ENCODE measurements around the gene QPRT. TPM values are rescaled to one million over a fixed set of nuclear protein-coding genes. Genes with fewer than 3 reads are reported as not detected.
A peak's percentile ranks its signal among the peaks of the same experiment; 100 is the strongest.
"Not testable (repeated sequence)": the region's sequence is repeated elsewhere in the genome, so short reads cannot be mapped to it uniquely, and the experiment has no call there.

QPRT gene
- polyA plus RNA-seq, 4 donors = 30.2 to 286 (median 32.0) TPM

GRCh38 chr16:29745121-29745852 lies 66.3 kb downstream of the QPRT start:
- DNase-seq = no peak
- peaks cover 0 to 7% of the 10 kb centered on the region in 2 donors for H3K9me3 ChIP-seq (ENCODE audit: control insufficient read depth in 2 of 2, insufficient read depth in 1 of 2, low read depth in 1 of 2, low read length in 1 of 2)
- peak overlapping the region; percentile 3 to 61 (median 51) for H3K4me3 ChIP-seq (ENCODE audit: low read depth in 1 of 3, low read length in 3 of 3)
- WGBS, 3 donors = 62 to 87% (median 75%) methylated on average over 16 of the region's 16 CpGs
- no peak for FAIRE-seq
- no peaks in the 10 kb centered on the region for H3K36me3 ChIP-seq (ENCODE audit: control insufficient read depth in 3 of 3, insufficient read depth in 2 of 3, low read depth in 1 of 3, low read length in 3 of 3)
- H3K4me1 ChIP-seq (ENCODE audit: control insufficient read depth in 3 of 3, insufficient read depth in 2 of 3, low read depth in 1 of 3, low read length in 2 of 3) = peaks cover 0 to 14% (median 0%) of the 10 kb centered on the region in 3 donors
- peak overlapping the region in 2 of 3 donors; percentile 54 to 78 for H3K27ac ChIP-seq (ENCODE audit: low read depth in 1 of 3, low read length in 2 of 3)
- no peaks in the 10 kb centered on the region for H3K27me3 ChIP-seq (ENCODE audit: control insufficient read depth in 3 of 3, insufficient read depth in 3 of 3, low read length in 3 of 3)

DNA sequence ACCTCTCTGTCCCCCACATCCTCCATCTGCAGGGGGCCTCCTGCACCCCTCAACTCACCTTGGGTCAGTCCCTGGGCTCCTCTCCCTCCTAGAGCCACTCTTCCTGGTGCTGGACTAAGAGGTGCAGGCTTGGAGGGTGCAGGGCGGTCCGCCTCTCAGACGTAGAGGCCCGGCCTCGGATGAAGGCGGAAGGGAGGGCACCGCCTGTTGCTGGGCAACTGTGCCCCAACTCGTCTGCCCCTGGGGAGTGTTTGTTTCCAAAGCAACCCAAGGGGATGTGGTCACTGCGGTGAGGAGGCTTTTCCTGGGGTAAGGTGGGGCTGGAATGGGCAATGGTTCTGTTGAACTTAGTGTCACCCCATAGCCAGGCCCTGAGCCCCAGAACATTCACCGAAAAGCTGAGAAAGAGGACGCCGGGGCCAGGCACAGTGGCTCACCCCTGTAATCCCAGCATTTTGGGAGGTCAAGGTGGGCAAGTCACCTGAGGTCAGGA lies 66.9 kb downstream of the QPRT start, which contains the start of gene C16orf54:
C16orf54 (minus strand) TSS at position 138 of the 493 bp plus-strand sequence. CDS start 1,039 bp downstream, outside the sequence.
- Histone ChIP-seq H3K36me3 (ENCODE audit: control insufficient read depth in 3 of 3, insufficient read depth in 2 of 3, low read depth in 1 of 3, low read length in 3 of 3) (no peaks in the 10 kb centered on the region), H3K4me3 (ENCODE audit: low read depth in 1 of 3, low read length in 3 of 3) (peak within 1 kb of the TSS; percentile 3 to 61 (median 51)), H3K27ac (ENCODE audit: low read depth in 1 of 3, low read length in 2 of 3) (peak within 1 kb of the TSS in 2 of 3 donors; percentile 54 to 78), H3K9me3 (ENCODE audit: control insufficient read depth in 2 of 2, insufficient read depth in 1 of 2, low read depth in 1 of 2, low read length in 1 of 2) (peaks cover 0 to 7% of the 10 kb centered on the region in 2 donors), H3K4me1 (ENCODE audit: control insufficient read depth in 3 of 3, insufficient read depth in 2 of 3, low read depth in 1 of 3, low read length in 2 of 3) (peaks cover 0 to 8% (median 0%) of the 10 kb centered on the region in 3 donors), H3K27me3 (ENCODE audit: control insufficient read depth in 3 of 3, insufficient read depth in 3 of 3, low read length in 3 of 3) (no peaks in the 10 kb centered on the region)
- FAIRE-seq = no peak
- DNase-seq = peak in 1 of 2 donors; percentile 61
- 63 to 78% (median 68%) methylated on average over 12 of the region's 12 CpGs for WGBS, 3 donors

- H3K4me1 ChIP-seq (ENCODE audit: control insufficient read depth in 3 of 3, insufficient read depth in 2 of 3, low read depth in 1 of 3, low read length in 2 of 3); DNase-seq; H3K27me3 ChIP-seq (ENCODE audit: control insufficient read depth in 3 of 3, insufficient read depth in 3 of 3, low read length in 3 of 3); H3K9me3 ChIP-seq (ENCODE audit: control insufficient read depth in 2 of 2, insufficient read depth in 1 of 2, low read depth in 1 of 2, low read length in 1 of 2); FAIRE-seq; H3K36me3 ChIP-seq (ENCODE audit: control insufficient read depth in 3 of 3, insufficient read depth in 2 of 3, low read depth in 1 of 3, low read length in 3 of 3); H3K4me3 ChIP-seq (ENCODE audit: low read depth in 1 of 3, low read length in 3 of 3): not testable (repeated sequence)
- H3K27ac ChIP-seq (ENCODE audit: low read depth in 1 of 3, low read length in 2 of 3) = peak overlapping the region in 2 of 3 donors; percentile 16 to 78
- 58 to 70% (median 59%) methylated on average over 3 to 4 of the region's 4 CpGs for WGBS, 3 donors
Measured at GRCh38 chr16:29746518-29746917, 67.5 kb downstream of the QPRT start.

Other genes starting within 250 kb of the QPRT start
- 10 to 100 TPM; 15.3 to 49.4 (median 34.0) TPM for gene BOLA2, start 224.8 kb upstream of the QPRT start, polyA plus RNA-seq
- gene SLX1B, start 224.6 kb upstream of the QPRT start, polyA plus RNA-seq = 10 to 100 TPM; 36.7 to 70.2 (median 60.5) TPM
- gene SULT1A4, start 219.3 kb upstream of the QPRT start, polyA plus RNA-seq = 100 to 1,000 TPM; 151 to 768 (median 265) TPM
- 100 to 1,000 TPM in 2 of 4 donors, 10 to 100 TPM in 2; 28.7 to 167 (median 96.8) TPM for gene NPIPB12, start 172.8 kb upstream of the QPRT start, polyA plus RNA-seq
- 1 to 10 TPM; 1.1 to 4.8 (median 1.4) TPM for gene SPN, start 15.9 kb upstream of the QPRT start, polyA plus RNA-seq
- gene C16orf54, start 66.8 kb downstream of the QPRT start, polyA plus RNA-seq = 1 to 10 TPM in 2 of 4 donors, under 1 TPM in 2; 0.22 to 2.2 (median 1.2) TPM
- 100 to 1,000 TPM in 1 of 4 donors, 10 to 100 TPM in 2, 1 to 10 TPM in 1; 4.8 to 186 (median 47.4) TPM for gene ZG16, start 99.1 kb downstream of the QPRT start, polyA plus RNA-seq
- gene KIF22, start 111.6 kb downstream of the QPRT start, polyA plus RNA-seq = 10 to 100 TPM; 17.0 to 61.7 (median 34.5) TPM
- gene MAZ, start 127.3 kb downstream of the QPRT start, polyA plus RNA-seq = 100 to 1,000 TPM in 2 of 4 donors, 10 to 100 TPM in 2; 91.9 to 269 (median 170) TPM
- 1 to 10 TPM in 2 of 4 donors, under 1 TPM in 1, not detected in 1; 0.27 to 6.3 (median 2.7) TPM for gene PRRT2, start 133.0 kb downstream of the QPRT start, polyA plus RNA-seq
- gene PAGR1, start 137.0 kb downstream of the QPRT start, polyA plus RNA-seq = 10 to 100 TPM; 36.9 to 46.0 (median 43.1) TPM
- gene MVP, start 141.3 kb downstream of the QPRT start, polyA plus RNA-seq = 100 to 1,000 TPM; 175 to 558 (median 292) TPM
- gene CDIPT, start 184.0 kb downstream of the QPRT start, polyA plus RNA-seq = 10 to 100 TPM; 51.9 to 76.9 (median 61.2) TPM
- 10 to 100 TPM in 2 of 4 donors, under 1 TPM in 2; 0.67 to 38.9 (median 8.8) TPM for gene SEZ6L2, start 220.4 kb downstream of the QPRT start, polyA plus RNA-seq
- 10 to 100 TPM in 1 of 4 donors, 1 to 10 TPM in 2, under 1 TPM in 1; 0.67 to 11.5 (median 3.0) TPM for gene ASPHD1, start 221.3 kb downstream of the QPRT start, polyA plus RNA-seq
- 10 to 100 TPM; 10.8 to 26.6 (median 15.9) TPM for gene KCTD13, start 247.0 kb downstream of the QPRT start, polyA plus RNA-seq

Data from small intestine (tissue), 7 donors.